ENCODE data around the gene TRPM6.

Gene TRPM6

DNA sequence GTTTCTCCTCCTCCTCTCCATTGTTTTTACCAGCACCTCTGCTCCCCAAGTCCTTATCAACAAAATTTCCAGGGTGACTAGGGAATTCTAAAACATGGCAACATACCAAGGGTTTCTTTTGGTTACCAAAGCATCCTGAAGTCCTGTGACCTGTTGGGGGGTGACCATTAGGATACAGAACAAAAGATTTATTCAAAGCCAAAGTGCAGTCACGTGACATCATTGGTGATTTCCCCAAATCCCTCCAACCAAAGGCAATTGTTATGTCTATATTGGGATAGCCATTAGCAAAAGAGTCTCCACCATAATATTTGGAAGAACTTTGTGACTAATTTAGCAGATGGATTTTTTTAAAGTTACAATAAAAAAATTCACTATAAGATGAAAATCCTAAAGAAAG, 168.4 kb downstream of the TRPM6 start:
- no peak overlapping the region for H3K4me2 ChIP-seq (ENCODE audit: low read length, poor library complexity, severe bottlenecking)
- no CpG with 5 or more reads among the region's 1 CpG for WGBS

GRCh38 chr9:74718709-74719108, 169.0 kb downstream of the TRPM6 start:
- Histone ChIP-seq H2BK120ac (ENCODE audit: low read depth, low read length) (no peak overlapping the region), H3K23ac (ENCODE audit: low read length in 2 of 2) (no peak overlapping the region), H2BK5ac (ENCODE audit: low read depth, low read length, poor library complexity, severe bottlenecking) (no peak overlapping the region), H3K9me3 (ENCODE audit: control insufficient read depth, low read length) (no peaks in the 10 kb centered on the region), H3K27me3 (ENCODE audit: control insufficient read depth in 1 of 2, insufficient read depth in 1 of 2, low read length in 2 of 2) (no peaks in the 10 kb centered on the region), H3K4me3 (ENCODE audit: insufficient read depth in 1 of 2, low read depth in 1 of 2, low read length in 2 of 2) (no peak overlapping the region), H3K4ac (ENCODE audit: low read depth in 1 of 2, low read length in 2 of 2) (no peak overlapping the region), H3K27ac (ENCODE audit: low read length, poor library complexity, severe bottlenecking) (no peak overlapping the region), H2AFZ (ENCODE audit: low read depth, low read length) (no peak overlapping the region), H2BK12ac (ENCODE audit: low read length in 2 of 2) (no peak overlapping the region), H3K18ac (ENCODE audit: low read depth in 1 of 2, low read length in 2 of 2) (no peak overlapping the region), H4K91ac (ENCODE audit: low read length) (no peak overlapping the region), H3K14ac (ENCODE audit: low read length in 2 of 2) (no peak overlapping the region), H3K79me1 (replicated peaks; ENCODE audit: low read length, poor library complexity, severe bottlenecking) (no peaks in the 10 kb centered on the region), H3K4me2 (ENCODE audit: low read length, poor library complexity, severe bottlenecking) (no peak overlapping the region), H2BK15ac (ENCODE audit: low read depth, poor library complexity, severe bottlenecking) (no peak overlapping the region), H3K4me1 (ENCODE audit: control insufficient read depth, insufficient read depth, low read depth, low read length) (no peaks in the 10 kb centered on the region), H3K9ac (ENCODE audit: low read length) (no peak overlapping the region), H3K36me3 (ENCODE audit: control insufficient read depth in 1 of 2, insufficient read depth in 2 of 2, low read depth in 1 of 2, low read length in 2 of 2) (no peaks in the 10 kb centered on the region), H2AK5ac (ENCODE audit: low read length, severe bottlenecking) (no peak overlapping the region), H4K8ac (ENCODE audit: low read length) (no peak overlapping the region)
- DNase-seq: no peak
- WGBS: 92% methylated on average over 1 of the region's 2 CpGs

More for the DNA sequence above, 168.4 kb downstream of the TRPM6 start:
- Histone ChIP-seq H3K23ac (ENCODE audit: low read length in 2 of 2) (no peak overlapping the region), H3K27ac (ENCODE audit: low read length, poor library complexity, severe bottlenecking) (no peak overlapping the region), H2BK120ac (ENCODE audit: low read depth, low read length) (no peak overlapping the region), H3K9me3 (ENCODE audit: control insufficient read depth, low read length) (no peaks in the 10 kb centered on the region), H2AFZ (ENCODE audit: low read depth, low read length) (no peak overlapping the region), H4K91ac (ENCODE audit: low read length) (no peak overlapping the region), H3K4me1 (ENCODE audit: control insufficient read depth, insufficient read depth, low read depth, low read length) (no peaks in the 10 kb centered on the region), H3K4ac (ENCODE audit: low read depth in 1 of 2, low read length in 2 of 2) (no peak overlapping the region), H3K79me1 (replicated peaks; ENCODE audit: low read length, poor library complexity, severe bottlenecking) (no peaks in the 10 kb centered on the region), H2AK5ac (ENCODE audit: low read length, severe bottlenecking) (no peak overlapping the region), H3K36me3 (ENCODE audit: control insufficient read depth in 1 of 2, insufficient read depth in 2 of 2, low read depth in 1 of 2, low read length in 2 of 2) (no peaks in the 10 kb centered on the region), H3K14ac (ENCODE audit: low read length in 2 of 2) (no peak overlapping the region), H2BK12ac (ENCODE audit: low read length in 2 of 2) (no peak overlapping the region), H3K18ac (ENCODE audit: low read depth in 1 of 2, low read length in 2 of 2) (no peak overlapping the region), H3K27me3 (ENCODE audit: control insufficient read depth in 1 of 2, insufficient read depth in 1 of 2, low read length in 2 of 2) (peaks cover 0 to 3% of the 10 kb centered on the region in 2 experiments), H2BK15ac (ENCODE audit: low read depth, poor library complexity, severe bottlenecking) (no peak overlapping the region), H3K9ac (ENCODE audit: low read length) (no peak overlapping the region), H4K8ac (ENCODE audit: low read length) (no peak overlapping the region), H3K4me3 (ENCODE audit: insufficient read depth in 1 of 2, low read depth in 1 of 2, low read length in 2 of 2) (no peak overlapping the region), H2BK5ac (ENCODE audit: low read depth, low read length, poor library complexity, severe bottlenecking) (no peak overlapping the region)
- no peak for DNase-seq

DNA sequence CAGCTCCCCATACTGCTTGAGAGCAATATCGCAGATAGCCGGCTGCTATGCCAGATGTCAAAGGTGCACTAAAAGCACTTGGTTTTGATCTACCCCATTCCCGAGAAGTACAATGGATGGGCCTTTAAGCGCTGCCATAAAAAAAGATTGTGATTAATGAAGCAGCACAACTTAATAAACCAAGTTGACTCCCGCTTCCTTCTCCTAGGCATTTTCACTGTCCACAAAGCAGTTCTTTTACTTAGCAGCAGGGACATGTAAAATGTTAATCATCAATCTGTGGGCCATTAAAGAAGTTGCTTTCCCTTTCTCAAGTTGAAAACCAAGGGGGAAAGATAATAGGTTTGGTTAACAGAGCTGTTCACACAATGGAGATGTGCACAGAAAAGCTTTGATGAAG, 176.4 kb downstream of the TRPM6 start:
- Histone ChIP-seq H3K4me2 (ENCODE audit: low read length, poor library complexity, severe bottlenecking) (no peak overlapping the region), H2BK12ac (ENCODE audit: low read length in 2 of 2) (no peak overlapping the region), H2BK5ac (ENCODE audit: low read depth, low read length, poor library complexity, severe bottlenecking) (no peak overlapping the region), H4K91ac (ENCODE audit: low read length) (no peak overlapping the region), H3K27me3 (ENCODE audit: control insufficient read depth in 1 of 2, insufficient read depth in 1 of 2, low read length in 2 of 2) (peaks cover 0 to 4% of the 10 kb centered on the region in 2 experiments), H3K4me1 (ENCODE audit: control insufficient read depth, insufficient read depth, low read depth, low read length) (peaks cover 1% of the 10 kb centered on the region), H3K79me1 (replicated peaks; ENCODE audit: low read length, poor library complexity, severe bottlenecking) (no peaks in the 10 kb centered on the region), H3K23ac (ENCODE audit: low read length in 2 of 2) (no peak overlapping the region), H3K4ac (ENCODE audit: low read depth in 1 of 2, low read length in 2 of 2) (no peak overlapping the region), H3K9me3 (ENCODE audit: control insufficient read depth, low read length) (no peaks in the 10 kb centered on the region), H2AFZ (ENCODE audit: low read depth, low read length) (no peak overlapping the region), H3K4me3 (ENCODE audit: insufficient read depth in 1 of 2, low read depth in 1 of 2, low read length in 2 of 2) (no peak overlapping the region), H3K14ac (ENCODE audit: low read length in 2 of 2) (no peak overlapping the region), H2AK5ac (ENCODE audit: low read length, severe bottlenecking) (no peak overlapping the region), H3K36me3 (ENCODE audit: control insufficient read depth in 1 of 2, insufficient read depth in 2 of 2, low read depth in 1 of 2, low read length in 2 of 2) (no peaks in the 10 kb centered on the region), H2BK120ac (ENCODE audit: low read depth, low read length) (no peak overlapping the region), H4K8ac (ENCODE audit: low read length) (no peak overlapping the region), H3K9ac (ENCODE audit: low read length) (no peak overlapping the region), H3K18ac (ENCODE audit: low read depth in 1 of 2, low read length in 2 of 2) (no peak overlapping the region), H3K27ac (ENCODE audit: low read length, poor library complexity, severe bottlenecking) (no peak overlapping the region), H2BK15ac (ENCODE audit: low read depth, poor library complexity, severe bottlenecking) (no peak overlapping the region)
- no peak for DNase-seq
- WGBS: 70% methylated on average over 5 of the region's 5 CpGs

DNA sequence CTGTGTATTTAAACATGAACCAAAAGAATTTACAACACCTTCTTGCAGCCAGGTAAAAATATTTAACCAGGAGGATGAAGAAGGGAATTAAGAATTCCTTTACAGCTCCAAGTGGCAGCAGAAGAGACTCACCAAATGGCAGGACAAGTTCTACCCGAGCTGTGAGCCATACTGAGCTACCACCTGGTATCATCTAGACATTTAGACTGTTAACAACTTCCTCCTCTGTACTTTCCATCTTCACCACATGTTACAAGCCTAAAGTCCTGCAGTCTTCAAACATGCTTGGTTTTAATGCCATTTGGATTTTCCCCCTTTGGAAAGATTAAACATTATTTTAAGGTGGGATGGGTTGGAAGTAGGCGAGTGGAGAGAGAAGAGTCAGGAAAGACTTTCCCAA, 190.2 kb downstream of the TRPM6 start:
- Histone ChIP-seq H3K79me1 (replicated peaks; ENCODE audit: low read length, poor library complexity, severe bottlenecking) (no peaks in the 10 kb centered on the region), H3K36me3 (ENCODE audit: control insufficient read depth in 1 of 2, insufficient read depth in 2 of 2, low read depth in 1 of 2, low read length in 2 of 2) (no peaks in the 10 kb centered on the region), H2BK120ac (ENCODE audit: low read depth, low read length) (no peak overlapping the region), H2BK5ac (ENCODE audit: low read depth, low read length, poor library complexity, severe bottlenecking) (no peak overlapping the region), H3K4me2 (ENCODE audit: low read length, poor library complexity, severe bottlenecking) (no peak overlapping the region), H2AK5ac (ENCODE audit: low read length, severe bottlenecking) (no peak overlapping the region), H4K8ac (ENCODE audit: low read length) (no peak overlapping the region), H3K4me1 (ENCODE audit: control insufficient read depth, insufficient read depth, low read depth, low read length) (no peaks in the 10 kb centered on the region), H3K14ac (ENCODE audit: low read length in 2 of 2) (no peak overlapping the region), H3K4me3 (ENCODE audit: insufficient read depth in 1 of 2, low read depth in 1 of 2, low read length in 2 of 2) (no peak overlapping the region), H2BK15ac (ENCODE audit: low read depth, poor library complexity, severe bottlenecking) (no peak overlapping the region), H2AFZ (ENCODE audit: low read depth, low read length) (no peak overlapping the region), H3K18ac (ENCODE audit: low read depth in 1 of 2, low read length in 2 of 2) (no peak overlapping the region), H3K9me3 (ENCODE audit: control insufficient read depth, low read length) (no peaks in the 10 kb centered on the region), H3K4ac (ENCODE audit: low read depth in 1 of 2, low read length in 2 of 2) (no peak overlapping the region), H3K23ac (ENCODE audit: low read length in 2 of 2) (no peak overlapping the region), H3K9ac (ENCODE audit: low read length) (no peak overlapping the region), H2BK12ac (ENCODE audit: low read length in 2 of 2) (no peak overlapping the region), H3K27ac (ENCODE audit: low read length, poor library complexity, severe bottlenecking) (no peak overlapping the region), H4K91ac (ENCODE audit: low read length) (no peak overlapping the region), H3K27me3 (ENCODE audit: control insufficient read depth in 1 of 2, insufficient read depth in 1 of 2, low read length in 2 of 2) (no peaks in the 10 kb centered on the region)
- no peak for DNase-seq
- WGBS: 81% methylated on average over 2 of the region's 2 CpGs
